ENCODE data around the gene SMNDC1. TPM values are rescaled to one million over a fixed set of nuclear protein-coding genes. Genes with fewer than 3 reads are reported as not detected.
"Not testable (repeated sequence)": the region's sequence is repeated elsewhere in the genome, so short reads cannot be mapped to it uniquely, and the experiment has no call there.

SMNDC1 gene
- total RNA-seq, 2 donors from 2014 or later = 33.7 to 50.4 TPM

DNA sequence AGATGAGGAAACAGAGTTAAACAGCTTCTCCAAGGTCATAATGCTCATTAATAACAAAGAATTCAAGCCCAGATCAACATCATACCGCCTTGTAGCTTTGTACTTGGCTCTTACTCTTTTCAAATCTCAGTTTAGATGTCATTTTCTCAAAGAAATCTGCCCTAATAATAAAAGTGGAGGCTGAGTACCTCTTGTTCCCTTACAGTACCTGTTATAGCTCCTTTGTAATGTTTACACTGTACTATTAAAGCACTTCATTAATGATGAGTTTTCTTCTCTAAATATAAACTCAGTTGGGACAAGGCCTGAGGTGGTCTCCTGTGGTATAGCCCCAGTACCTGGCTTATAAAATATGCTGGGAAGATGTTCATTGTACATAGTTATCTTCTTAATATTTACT lies 7.8 kb downstream of the SMNDC1 start:
- Mint-ChIP-seq H3K27ac (peak overlapping the region; percentile 75), H3K4me1 (peaks cover 25% of the 10 kb centered on the region), H3K27me3 (no peaks in the 10 kb centered on the region), H3K4me3 (peak overlapping the region; percentile 12), H3K36me3 (ENCODE audit: low read depth) (peaks cover 11% of the 10 kb centered on the region)
- ATAC-seq (no peak), DNase-seq (no peak)
- no peaks in the 10 kb centered on the region for H3K9me3 ChIP-seq (ENCODE audit: control insufficient read depth, low read length, poor library complexity, severe bottlenecking)

DNA sequence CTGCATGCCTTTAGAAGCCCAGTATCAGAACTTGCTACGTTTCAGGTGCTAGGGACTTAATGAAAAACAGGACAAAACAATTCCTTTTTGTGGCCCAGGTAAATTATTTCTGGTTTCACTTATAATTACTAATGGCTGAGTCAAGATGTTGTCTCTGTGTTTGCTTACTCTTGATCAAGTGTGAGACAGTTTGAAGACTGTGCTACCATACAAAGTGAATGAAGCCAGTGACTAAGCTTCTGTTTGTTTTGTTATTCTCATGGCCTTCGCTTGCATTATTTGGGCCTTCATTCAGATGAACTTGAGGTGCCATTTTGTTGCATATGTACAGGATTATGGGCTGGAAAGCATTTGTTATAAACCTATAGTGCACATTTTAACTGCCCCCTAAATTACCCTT lies 17.9 kb downstream of the SMNDC1 start:
- no peaks in the 10 kb centered on the region for H3K9me3 ChIP-seq (ENCODE audit: control insufficient read depth, low read length, poor library complexity, severe bottlenecking)
- ATAC-seq = no peak
- H3K27ac Mint-ChIP-seq = no peak overlapping the region
- no peak for DNase-seq
- no peaks in the 10 kb centered on the region for H3K27me3 Mint-ChIP-seq
- H3K4me1 Mint-ChIP-seq = peaks cover 7% of the 10 kb centered on the region
- H3K36me3 Mint-ChIP-seq (ENCODE audit: low read depth) = peaks cover 3% of the 10 kb centered on the region
- no peak overlapping the region for H3K4me3 Mint-ChIP-seq

GRCh38 chr10:110285501-110285900 lies 19.2 kb downstream of the SMNDC1 start:
- Mint-ChIP-seq H3K36me3 (ENCODE audit: low read depth) (peaks cover 3% of the 10 kb centered on the region), H3K4me1 (peaks cover 10% of the 10 kb centered on the region), H3K27ac (no peak overlapping the region), H3K27me3 (no peaks in the 10 kb centered on the region), H3K4me3 (no peak overlapping the region)
- ATAC-seq (no peak), DNase-seq (no peak)
- H3K9me3 ChIP-seq (ENCODE audit: control insufficient read depth, low read length, poor library complexity, severe bottlenecking) = no peaks in the 10 kb centered on the region

GRCh38 chr10:110284262-110284661 lies 20.5 kb downstream of the SMNDC1 start:
- H3K27me3 Mint-ChIP-seq = no peaks in the 10 kb centered on the region
- ATAC-seq = no peak
- no peak overlapping the region for H3K4me3 Mint-ChIP-seq
- H3K27ac Mint-ChIP-seq = peak overlapping the region; percentile 41
- peaks cover 11% of the 10 kb centered on the region for H3K4me1 Mint-ChIP-seq
- no peaks in the 10 kb centered on the region for H3K9me3 ChIP-seq (ENCODE audit: control insufficient read depth, low read length, poor library complexity, severe bottlenecking)
- H3K36me3 Mint-ChIP-seq (ENCODE audit: low read depth) = peaks cover 3% of the 10 kb centered on the region
- no peak for DNase-seq

GRCh38 chr10:110279407-110279986 lies 25.2 kb downstream of the SMNDC1 start:
- DNase-seq = peak in 2 of 3 donors; percentile 20 to 27
- H3K4me1 Mint-ChIP-seq = peaks cover 32% of the 10 kb centered on the region
- H3K9me3 ChIP-seq (ENCODE audit: control insufficient read depth, low read length, poor library complexity, severe bottlenecking) = no peaks in the 10 kb centered on the region
- no peaks in the 10 kb centered on the region for H3K27me3 Mint-ChIP-seq
- H3K4me3 Mint-ChIP-seq = no peak overlapping the region
- no peak overlapping the region for H3K27ac Mint-ChIP-seq
- no peaks in the 10 kb centered on the region for H3K36me3 Mint-ChIP-seq (ENCODE audit: low read depth)
- ATAC-seq = peak; percentile 55

GRCh38 chr10:110278562-110279406 lies 25.9 kb downstream of the SMNDC1 start:
- Mint-ChIP-seq H3K27me3 (no peaks in the 10 kb centered on the region), H3K27ac (no peak overlapping the region), H3K36me3 (ENCODE audit: low read depth) (no peaks in the 10 kb centered on the region), H3K4me3 (no peak overlapping the region), H3K4me1 (peaks cover 33% of the 10 kb centered on the region)
- ATAC-seq (no peak), DNase-seq (no peak)
- H3K9me3 ChIP-seq (ENCODE audit: control insufficient read depth, low read length, poor library complexity, severe bottlenecking) = no peaks in the 10 kb centered on the region

GRCh38 chr10:110277591-110277990 lies 27.1 kb downstream of the SMNDC1 start:
- Mint-ChIP-seq H3K27ac (peak overlapping the region; percentile 93), H3K4me3 (no peak overlapping the region), H3K27me3 (no peaks in the 10 kb centered on the region), H3K36me3 (ENCODE audit: low read depth) (no peaks in the 10 kb centered on the region), H3K4me1 (peaks cover 37% of the 10 kb centered on the region)
- no peaks in the 10 kb centered on the region for H3K9me3 ChIP-seq (ENCODE audit: control insufficient read depth, low read length, poor library complexity, severe bottlenecking)
- no peak for ATAC-seq
- DNase-seq = no peak

DNA sequence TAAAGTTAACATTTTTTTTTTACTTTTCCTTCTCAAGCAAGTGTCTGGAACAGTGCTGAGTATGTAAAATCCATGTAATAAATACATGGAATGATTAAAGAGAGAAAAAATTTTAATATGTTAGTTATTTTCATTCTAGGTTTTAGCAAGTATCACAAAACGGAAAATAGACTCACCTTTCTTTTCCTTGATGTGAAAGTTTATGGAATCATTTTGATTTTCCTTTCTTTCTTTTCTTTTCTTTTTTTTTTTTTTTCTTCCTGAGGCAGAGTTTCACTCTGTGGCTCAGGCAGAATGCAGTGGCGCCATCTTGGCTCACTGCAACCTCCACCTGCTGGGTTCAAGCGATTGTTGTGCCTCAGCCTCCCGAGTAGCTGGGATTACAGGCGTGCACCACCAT lies 28.1 kb downstream of the SMNDC1 start:
- peak overlapping the region; percentile 93 for H3K27ac Mint-ChIP-seq
- H3K4me3 Mint-ChIP-seq = no peak overlapping the region
- no peaks in the 10 kb centered on the region for H3K36me3 Mint-ChIP-seq (ENCODE audit: low read depth)
- H3K9me3 ChIP-seq (ENCODE audit: control insufficient read depth, low read length, poor library complexity, severe bottlenecking) = no peaks in the 10 kb centered on the region
- no peak for DNase-seq
- peaks cover 40% of the 10 kb centered on the region for H3K4me1 Mint-ChIP-seq
- no peak for ATAC-seq
- no peaks in the 10 kb centered on the region for H3K27me3 Mint-ChIP-seq

GRCh38 chr10:110275128-110275729 lies 29.5 kb downstream of the SMNDC1 start:
- no peak for DNase-seq
- peak overlapping the region; percentile 93 for H3K27ac Mint-ChIP-seq
- H3K9me3 ChIP-seq (ENCODE audit: control insufficient read depth, low read length, poor library complexity, severe bottlenecking) = no peaks in the 10 kb centered on the region
- ATAC-seq = peak; percentile 91
- H3K27me3 Mint-ChIP-seq = no peaks in the 10 kb centered on the region
- H3K4me1 Mint-ChIP-seq = peaks cover 43% of the 10 kb centered on the region
- H3K36me3 Mint-ChIP-seq (ENCODE audit: low read depth) = peaks cover 2% of the 10 kb centered on the region
- peak overlapping the region; percentile 77 for H3K4me3 Mint-ChIP-seq

GRCh38 chr10:110274647-110275046 lies 30.1 kb downstream of the SMNDC1 start:
- no peaks in the 10 kb centered on the region for H3K9me3 ChIP-seq (ENCODE audit: control insufficient read depth, low read length, poor library complexity, severe bottlenecking)
- peaks cover 2% of the 10 kb centered on the region for H3K36me3 Mint-ChIP-seq (ENCODE audit: low read depth)
- peaks cover 45% of the 10 kb centered on the region for H3K4me1 Mint-ChIP-seq
- H3K4me3 Mint-ChIP-seq = no peak overlapping the region
- DNase-seq = no peak
- no peaks in the 10 kb centered on the region for H3K27me3 Mint-ChIP-seq
- ATAC-seq = no peak
- H3K27ac Mint-ChIP-seq = peak overlapping the region; percentile 93

DNA sequence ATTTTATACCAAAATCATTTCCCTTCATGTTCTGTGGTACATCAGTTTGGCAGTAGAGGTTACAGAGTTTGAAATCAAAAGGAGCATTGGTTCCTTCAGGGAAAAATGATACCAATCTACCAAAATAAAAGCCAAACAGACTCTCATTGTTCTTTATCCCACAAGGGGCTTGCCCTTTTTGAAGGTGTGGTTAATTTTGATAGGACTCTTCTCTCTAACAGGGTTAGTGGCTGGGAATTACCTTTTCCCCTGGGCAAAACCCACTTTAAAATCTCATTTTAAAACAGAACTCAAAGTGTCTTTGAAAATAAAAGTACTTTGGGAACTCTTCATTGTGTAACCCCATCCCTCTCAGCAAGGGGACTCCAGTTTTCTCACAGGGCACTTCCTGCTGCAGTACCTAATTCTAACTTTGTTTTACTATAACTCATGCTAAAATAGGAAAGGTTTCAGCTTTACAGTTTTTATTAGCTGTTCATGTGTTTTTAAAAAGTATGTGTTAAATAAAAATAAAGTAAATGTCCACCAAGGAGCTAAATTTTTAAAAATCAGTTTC lies 30.6 kb downstream of the SMNDC1 start:
- peak overlapping the region; percentile 93 for H3K27ac Mint-ChIP-seq

GRCh38 chr10:110273474-110273873 lies 31.2 kb downstream of the SMNDC1 start:
- no peak for DNase-seq
- Mint-ChIP-seq H3K4me1 (peaks cover 47% of the 10 kb centered on the region), H3K27ac (peak overlapping the region; percentile 93), H3K4me3 (peak overlapping the region; percentile 1), H3K27me3 (no peaks in the 10 kb centered on the region), H3K36me3 (ENCODE audit: low read depth) (peaks cover 2% of the 10 kb centered on the region)
- H3K9me3 ChIP-seq (ENCODE audit: control insufficient read depth, low read length, poor library complexity, severe bottlenecking) = no peaks in the 10 kb centered on the region
- ATAC-seq = peak; percentile 56

More for the DNA sequence above, 30.6 kb downstream of the SMNDC1 start:
- Mint-ChIP-seq H3K27me3 (no peaks in the 10 kb centered on the region), H3K36me3 (ENCODE audit: low read depth) (peaks cover 2% of the 10 kb centered on the region), H3K4me3 (peak overlapping the region; percentile 1), H3K4me1 (peaks cover 47% of the 10 kb centered on the region)
- DNase-seq = no peak
- no peak for ATAC-seq
- H3K9me3 ChIP-seq (ENCODE audit: control insufficient read depth, low read length, poor library complexity, severe bottlenecking) = no peaks in the 10 kb centered on the region

DNA sequence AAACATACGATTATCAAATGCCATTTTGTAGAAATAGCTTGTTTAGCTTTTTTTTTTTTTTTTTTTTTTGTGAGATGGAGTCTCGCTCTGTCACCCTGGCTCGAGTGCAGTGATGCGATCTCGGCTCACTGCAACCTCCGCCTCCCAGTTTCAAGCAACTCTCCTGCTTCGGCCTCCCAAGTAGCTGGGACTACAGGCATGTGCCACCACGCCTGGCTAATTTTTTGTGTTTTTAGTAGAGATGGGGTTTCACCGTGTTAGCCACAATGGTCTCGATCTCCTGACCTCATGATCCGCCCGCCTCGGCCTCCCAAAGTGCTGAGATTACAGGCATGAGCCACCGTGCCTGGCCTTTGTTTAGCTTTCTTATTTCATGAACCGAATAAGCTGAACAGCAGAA lies 31.7 kb downstream of the SMNDC1 start:
- not testable (repeated sequence) for H3K36me3 Mint-ChIP-seq (ENCODE audit: low read depth); H3K9me3 ChIP-seq (ENCODE audit: control insufficient read depth, low read length, poor library complexity, severe bottlenecking); H3K27me3 Mint-ChIP-seq; H3K4me3 Mint-ChIP-seq; DNase-seq; ATAC-seq
- Mint-ChIP-seq H3K4me1 (peaks cover 48% of the 10 kb centered on the region), H3K27ac (peak overlapping the region; percentile 93)
